ENCODE results near the gene ACVR1B.

The ACVR1B gene

DNA sequence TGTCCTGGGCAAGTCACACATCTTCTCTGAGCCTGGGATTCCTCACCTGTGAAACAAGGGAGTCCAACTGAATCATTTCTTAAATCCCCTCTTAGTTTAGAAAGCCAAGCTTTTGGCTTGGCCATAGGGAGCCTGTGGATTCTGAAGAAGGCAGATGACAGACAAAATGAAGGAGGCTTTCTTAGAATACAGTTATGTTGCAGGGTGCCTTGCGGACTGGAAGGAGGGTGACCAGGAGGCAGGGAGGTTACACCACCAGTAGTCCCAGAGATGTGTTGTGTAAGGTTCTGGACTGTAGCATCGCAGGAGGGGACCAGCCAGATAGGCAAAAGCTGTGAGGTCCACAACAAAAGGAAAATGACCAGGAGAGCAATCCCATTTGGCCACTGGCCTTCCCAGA, 8.2 kb upstream of the ACVR1B start:
- H3K27me3 ChIP-seq (ENCODE audit: insufficient read depth, poor library complexity, severe bottlenecking) = no peaks in the 10 kb centered on the region
- no peak for TF ChIP-seq CTCF (IDR thresholded peaks at IDR 0.05; ENCODE audit: poor library complexity, severe bottlenecking)
- H3K4me1 ChIP-seq (ENCODE audit: insufficient read depth, poor library complexity, severe bottlenecking) = peaks cover 7% of the 10 kb centered on the region
- no peak overlapping the region for H3K27ac ChIP-seq (ENCODE audit: poor library complexity, severe bottlenecking)
- ATAC-seq (ENCODE audit: low read depth) (no peak), DNase-seq (ENCODE audit: low spot score) (no peak)
- no peaks in the 10 kb centered on the region for H3K36me3 ChIP-seq (ENCODE audit: low read depth)
- peaks cover 11% of the 10 kb centered on the region for H3K9me3 ChIP-seq (ENCODE audit: severe bottlenecking)
- no peak overlapping the region for H3K4me3 ChIP-seq (ENCODE audit: severe bottlenecking)

DNA sequence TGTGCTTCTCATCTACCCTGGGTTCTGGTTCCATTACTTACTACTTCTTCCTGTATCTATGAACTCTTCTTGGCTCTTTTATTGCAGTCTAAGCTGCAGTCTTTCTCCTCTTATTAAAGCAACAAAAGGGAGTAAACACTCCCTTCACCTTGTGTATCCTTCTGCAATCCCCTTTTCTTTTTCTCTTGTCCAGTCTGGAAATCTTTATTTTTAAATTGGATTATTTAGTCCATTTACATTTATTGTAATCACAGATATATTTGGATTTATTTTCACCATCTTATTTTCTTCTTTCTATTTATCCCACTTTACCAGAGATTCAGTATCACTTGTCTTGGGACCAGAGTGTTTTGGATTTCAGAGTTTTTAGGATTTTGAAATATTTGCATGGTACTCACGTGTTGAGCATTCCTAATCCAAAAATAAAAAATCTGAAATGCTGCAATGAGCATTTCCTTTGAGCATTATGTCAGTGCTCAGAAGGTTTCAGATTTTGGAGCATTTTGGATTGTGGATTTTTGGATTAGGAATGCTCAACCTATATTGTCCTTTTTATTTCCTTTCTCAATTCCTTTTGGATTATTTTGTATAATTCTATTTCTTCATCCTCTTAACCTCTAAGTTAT, 6.8 kb upstream of the ACVR1B start:
- Histone ChIP-seq H3K4me3 (ENCODE audit: severe bottlenecking) (no peak overlapping the region), H3K27me3 (ENCODE audit: insufficient read depth, poor library complexity, severe bottlenecking) (no peaks in the 10 kb centered on the region), H3K4me1 (ENCODE audit: insufficient read depth, poor library complexity, severe bottlenecking) (peaks cover 7% of the 10 kb centered on the region), H3K27ac (ENCODE audit: poor library complexity, severe bottlenecking) (no peak overlapping the region), H3K36me3 (ENCODE audit: low read depth) (no peaks in the 10 kb centered on the region), H3K9me3 (ENCODE audit: severe bottlenecking) (peaks cover 11% of the 10 kb centered on the region)
- no peak for TF ChIP-seq CTCF (IDR thresholded peaks at IDR 0.05; ENCODE audit: poor library complexity, severe bottlenecking)
- DNase-seq (ENCODE audit: low spot score) (no peak), ATAC-seq (ENCODE audit: low read depth) (no peak)

DNA sequence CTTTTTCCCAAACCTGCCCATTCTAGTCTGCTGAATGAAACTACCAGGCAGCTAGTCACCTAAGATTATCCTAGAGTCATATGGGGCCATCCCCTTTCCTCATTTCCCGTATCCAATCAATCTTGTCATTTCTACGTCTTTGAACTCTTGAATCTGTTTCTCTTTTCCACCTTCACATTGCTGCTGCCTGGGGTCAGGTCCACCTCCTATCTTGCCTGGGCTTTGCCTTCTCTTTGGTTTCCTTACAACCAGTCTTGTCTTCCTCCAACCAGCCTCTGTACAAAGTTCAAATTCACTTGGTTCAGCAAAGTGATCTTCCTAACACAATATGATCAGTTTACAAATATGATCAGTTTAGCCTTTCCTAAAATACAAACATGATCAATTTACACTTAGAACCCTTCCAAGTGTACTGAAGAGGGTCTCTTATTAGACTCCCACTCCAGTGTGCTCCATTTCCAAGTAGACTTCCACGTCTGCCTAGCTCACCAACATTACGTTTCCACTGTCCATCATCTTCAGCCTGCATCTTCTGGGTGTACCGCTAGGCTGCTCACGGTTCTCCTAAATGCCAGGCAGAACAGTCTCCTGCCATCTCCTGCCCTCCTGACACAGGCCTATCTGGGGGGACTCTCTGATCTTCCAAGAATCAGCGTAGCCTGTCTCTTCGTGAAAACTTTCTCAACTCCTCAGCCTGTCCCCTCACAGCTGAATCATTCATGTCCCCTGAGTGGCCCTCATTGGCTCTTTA, 4.1 kb upstream of the ACVR1B start:
- Histone ChIP-seq H3K4me1 (ENCODE audit: insufficient read depth, poor library complexity, severe bottlenecking) (no peaks in the 10 kb centered on the region), H3K27ac (ENCODE audit: poor library complexity, severe bottlenecking) (no peak overlapping the region), H3K9me3 (ENCODE audit: severe bottlenecking) (peaks cover 11% of the 10 kb centered on the region), H3K27me3 (ENCODE audit: insufficient read depth, poor library complexity, severe bottlenecking) (no peaks in the 10 kb centered on the region), H3K36me3 (ENCODE audit: low read depth) (no peaks in the 10 kb centered on the region), H3K4me3 (ENCODE audit: severe bottlenecking) (no peak overlapping the region)
- ATAC-seq (ENCODE audit: low read depth) (no peak), DNase-seq (ENCODE audit: low spot score) (no peak)
- TF ChIP-seq CTCF (IDR thresholded peaks at IDR 0.05; ENCODE audit: poor library complexity, severe bottlenecking) = no peak

- no peaks in the 10 kb centered on the region for H3K36me3 ChIP-seq (ENCODE audit: low read depth)
- H3K4me1 ChIP-seq (ENCODE audit: insufficient read depth, poor library complexity, severe bottlenecking) = no peaks in the 10 kb centered on the region
- no peak for TF ChIP-seq CTCF (IDR thresholded peaks at IDR 0.05; ENCODE audit: poor library complexity, severe bottlenecking)
- no peak overlapping the region for H3K27ac ChIP-seq (ENCODE audit: poor library complexity, severe bottlenecking)
- no peak overlapping the region for H3K4me3 ChIP-seq (ENCODE audit: severe bottlenecking)
- ATAC-seq (ENCODE audit: low read depth) = no peak
- H3K27me3 ChIP-seq (ENCODE audit: insufficient read depth, poor library complexity, severe bottlenecking) = no peaks in the 10 kb centered on the region
- DNase-seq (ENCODE audit: low spot score) = no peak
- peaks cover 11% of the 10 kb centered on the region for H3K9me3 ChIP-seq (ENCODE audit: severe bottlenecking)
These were observed 3.4 kb upstream of the ACVR1B start for GRCh38 chr12:51948066-51948465.
